GM10266 (cell line): Measurements from ENCODE around the gene PAM16.
A peak's percentile ranks its signal among the peaks of the same experiment; 100 is the strongest.

Experiments
- DNase-seq: peaks from one replicate; pipeline ENCODE4 v3.0.0; 2012; ENCODE audit errors: extremely low spot score
- CTCF ChIP-seq: IDR thresholded peaks from 2 replicates; pipeline ENCODE4 v1.5.1; 2012; ENCODE audit warnings: mild to moderate bottlenecking, low read depth; ENCODE audit not compliant: control insufficient read depth, insufficient read depth; ENCODE audit errors: missing control alignments

Gene PAM16

GRCh38 chr16:4316108-4316863 is 34.8 kb downstream of the PAM16 start:
- TF ChIP-seq CTCF: no peak
- no peak for DNase-seq

GRCh38 chr16:4315186-4316107 is 35.7 kb downstream of the PAM16 start, which contains the start of gene GLIS2:
GLIS2 (plus strand) TSS chr16:4316067; CDS start chr16:4332281, 16,214 bp downstream.
- no peak for TF ChIP-seq CTCF
- DNase-seq: peak; percentile 82

- no peak for TF ChIP-seq CTCF
- DNase-seq: no peak
Observed at GRCh38 chr16:4314532-4315185, 36.5 kb downstream of the PAM16 start.

GRCh38 chr16:4313563-4314531 is 37.3 kb downstream of the PAM16 start:
- TF ChIP-seq CTCF: peak; percentile 83
- DNase-seq: peak; percentile 79

GRCh38 chr16:4309833-4310266 is 41.3 kb downstream of the PAM16 start:
- peak; percentile 79 for TF ChIP-seq CTCF
- DNase-seq: peak; percentile 78

- DNase-seq: no peak
- TF ChIP-seq CTCF: peak; percentile 11
Observed at GRCh38 chr16:4309102-4309832, 41.9 kb downstream of the PAM16 start.
